IMR-90 (cell line): ENCODE results near the gene LMNB1.

ENCODE experiments used
- BHLHE40 ChIP-seq: fragments of 150-350 bp; IDR thresholded peaks from 2 replicates; pipeline ENCODE4 v1.6.1; 2016; ENCODE audit warnings: mild to moderate bottlenecking, low read depth, low read length
- CHD1 ChIP-seq: IDR thresholded peaks from 2 replicates; pipeline ENCODE4 v1.6.1; 2012; ENCODE audit warnings: low read depth, low read length, improper control_type of control experiment
- FOS ChIP-seq: fragments of 150-350 bp; IDR thresholded peaks from 2 replicates; pipeline ENCODE4 v1.6.1; 2016; ENCODE audit warnings: low read depth, low read length
- MAFK ChIP-seq: IDR thresholded peaks from 2 replicates; pipeline ENCODE4 v1.6.1; 2012; ENCODE audit warnings: low read depth, low read length, improper control_type of control experiment
- POLR2A ChIP-seq: IDR thresholded peaks from 2 replicates; pipeline ENCODE4 v1.6.1; 2012; ENCODE audit warnings: mild to moderate bottlenecking, low read depth, low read length
- RAD21 ChIP-seq: IDR thresholded peaks from 2 replicates; pipeline ENCODE4 v1.6.1; 2012; ENCODE audit warnings: low read length, improper control_type of control experiment
- RCOR1 ChIP-seq: IDR thresholded peaks from 2 replicates; pipeline ENCODE4 v1.6.1; 2012; ENCODE audit warnings: mild to moderate bottlenecking, low read length, improper control_type of control experiment; ENCODE audit not compliant: insufficient replicate concordance
- RFX5 ChIP-seq: IDR thresholded peaks from 2 replicates; pipeline ENCODE4 v1.8.0; 2012; ENCODE audit warnings: low read depth, mild to moderate bottlenecking, low read length, moderate library complexity
- SMC3 ChIP-seq: fragments of 150-350 bp; IDR thresholded peaks from 2 replicates; pipeline ENCODE4 v1.6.1; 2016; ENCODE audit warnings: low read depth, mild to moderate bottlenecking, antibody characterized with exemption, low read length, moderate library complexity
- TF ChIP-seq, protein P1 (sequence below): conservative IDR thresholded peaks from 2 replicates; pipeline ENCODE4 v1.5.1; 2012; ENCODE audit warnings: mild to moderate bottlenecking, low read depth, low read length, improper control_type of control experiment
- TF ChIP-seq, protein P2 (sequence below): fragments of 150-350 bp; IDR thresholded peaks from 2 replicates; pipeline ENCODE4 v1.6.1; 2017; ENCODE audit warnings: mild to moderate bottlenecking, antibody characterized with exemption, low read length, low read depth
- TF ChIP-seq, protein P3 (sequence below): fragments of 150-350 bp; IDR thresholded peaks from 2 replicates; pipeline ENCODE4 v1.6.1; 2016; ENCODE audit warnings: low read depth, mild to moderate bottlenecking, low read length, moderate library complexity, borderline replicate concordance

DNA sequence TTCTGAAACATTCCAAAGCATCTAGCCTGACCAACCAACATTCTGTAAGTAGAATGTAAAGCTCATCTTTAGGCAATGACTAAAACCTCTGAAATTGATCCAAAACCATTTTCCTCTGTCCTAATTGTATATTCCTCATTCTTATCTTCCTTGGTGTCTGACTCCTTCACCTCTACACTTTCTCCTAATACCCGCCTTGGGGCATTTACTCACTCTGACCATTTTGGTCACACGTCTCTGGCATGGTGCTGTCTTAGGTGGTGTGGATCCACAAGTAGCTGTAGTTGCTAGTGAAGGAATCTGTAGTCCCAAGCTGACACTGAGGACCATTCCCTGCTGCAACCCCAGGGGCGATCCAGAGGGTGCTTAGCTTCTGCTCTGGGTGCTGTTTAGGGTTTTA is 40.8 kb upstream of the LMNB1 start:
- TF ChIP-seq, protein P1, sequence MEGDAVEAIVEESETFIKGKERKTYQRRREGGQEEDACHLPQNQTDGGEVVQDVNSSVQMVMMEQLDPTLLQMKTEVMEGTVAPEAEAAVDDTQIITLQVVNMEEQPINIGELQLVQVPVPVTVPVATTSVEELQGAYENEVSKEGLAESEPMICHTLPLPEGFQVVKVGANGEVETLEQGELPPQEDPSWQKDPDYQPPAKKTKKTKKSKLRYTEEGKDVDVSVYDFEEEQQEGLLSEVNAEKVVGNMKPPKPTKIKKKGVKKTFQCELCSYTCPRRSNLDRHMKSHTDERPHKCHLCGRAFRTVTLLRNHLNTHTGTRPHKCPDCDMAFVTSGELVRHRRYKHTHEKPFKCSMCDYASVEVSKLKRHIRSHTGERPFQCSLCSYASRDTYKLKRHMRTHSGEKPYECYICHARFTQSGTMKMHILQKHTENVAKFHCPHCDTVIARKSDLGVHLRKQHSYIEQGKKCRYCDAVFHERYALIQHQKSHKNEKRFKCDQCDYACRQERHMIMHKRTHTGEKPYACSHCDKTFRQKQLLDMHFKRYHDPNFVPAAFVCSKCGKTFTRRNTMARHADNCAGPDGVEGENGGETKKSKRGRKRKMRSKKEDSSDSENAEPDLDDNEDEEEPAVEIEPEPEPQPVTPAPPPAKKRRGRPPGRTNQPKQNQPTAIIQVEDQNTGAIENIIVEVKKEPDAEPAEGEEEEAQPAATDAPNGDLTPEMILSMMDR, result no peak
- TF ChIP-seq BHLHE40, result no peak
- no peak for TF ChIP-seq FOS
- TF ChIP-seq RFX5, result no peak
- TF ChIP-seq CHD1, result no peak
- TF ChIP-seq POLR2A, result no peak
- TF ChIP-seq SMC3, result no peak
- TF ChIP-seq, protein P2, sequence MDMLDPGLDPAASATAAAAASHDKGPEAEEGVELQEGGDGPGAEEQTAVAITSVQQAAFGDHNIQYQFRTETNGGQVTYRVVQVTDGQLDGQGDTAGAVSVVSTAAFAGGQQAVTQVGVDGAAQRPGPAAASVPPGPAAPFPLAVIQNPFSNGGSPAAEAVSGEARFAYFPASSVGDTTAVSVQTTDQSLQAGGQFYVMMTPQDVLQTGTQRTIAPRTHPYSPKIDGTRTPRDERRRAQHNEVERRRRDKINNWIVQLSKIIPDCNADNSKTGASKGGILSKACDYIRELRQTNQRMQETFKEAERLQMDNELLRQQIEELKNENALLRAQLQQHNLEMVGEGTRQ, result no peak
- TF ChIP-seq, protein P3, sequence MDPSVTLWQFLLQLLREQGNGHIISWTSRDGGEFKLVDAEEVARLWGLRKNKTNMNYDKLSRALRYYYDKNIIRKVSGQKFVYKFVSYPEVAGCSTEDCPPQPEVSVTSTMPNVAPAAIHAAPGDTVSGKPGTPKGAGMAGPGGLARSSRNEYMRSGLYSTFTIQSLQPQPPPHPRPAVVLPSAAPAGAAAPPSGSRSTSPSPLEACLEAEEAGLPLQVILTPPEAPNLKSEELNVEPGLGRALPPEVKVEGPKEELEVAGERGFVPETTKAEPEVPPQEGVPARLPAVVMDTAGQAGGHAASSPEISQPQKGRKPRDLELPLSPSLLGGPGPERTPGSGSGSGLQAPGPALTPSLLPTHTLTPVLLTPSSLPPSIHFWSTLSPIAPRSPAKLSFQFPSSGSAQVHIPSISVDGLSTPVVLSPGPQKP, result no peak
- no peak for TF ChIP-seq RAD21
- no peak for TF ChIP-seq MAFK
- no peak for TF ChIP-seq RCOR1
